ENCODE results near the gene TRIM59.

Gene TRIM59

GRCh38 chr3:160472344-160472743, 22.8 kb upstream of the TRIM59 start:
- no peaks in the 10 kb centered on the region for H3K9me2 ChIP-seq (replicated peaks; ENCODE audit: low read depth, low read length)
- H3K27me3 ChIP-seq (ENCODE audit: insufficient read depth, low read length, poor library complexity, severe bottlenecking) = no peaks in the 10 kb centered on the region
- H3K9ac ChIP-seq (ENCODE audit: low read depth, low read length, poor library complexity, severe bottlenecking) = no peak overlapping the region
- H3K4me1 ChIP-seq (ENCODE audit: insufficient read depth, low read length, poor library complexity, severe bottlenecking) = no peaks in the 10 kb centered on the region
- no peaks in the 10 kb centered on the region for H4K20me1 ChIP-seq (ENCODE audit: insufficient read depth, low read length, poor library complexity, severe bottlenecking)
- no peaks in the 10 kb centered on the region for H3K36me3 ChIP-seq (ENCODE audit: insufficient read depth, low read length)
- H3F3A ChIP-seq (ENCODE audit: low read depth) = no peaks in the 10 kb centered on the region
- TF ChIP-seq, protein P1, sequence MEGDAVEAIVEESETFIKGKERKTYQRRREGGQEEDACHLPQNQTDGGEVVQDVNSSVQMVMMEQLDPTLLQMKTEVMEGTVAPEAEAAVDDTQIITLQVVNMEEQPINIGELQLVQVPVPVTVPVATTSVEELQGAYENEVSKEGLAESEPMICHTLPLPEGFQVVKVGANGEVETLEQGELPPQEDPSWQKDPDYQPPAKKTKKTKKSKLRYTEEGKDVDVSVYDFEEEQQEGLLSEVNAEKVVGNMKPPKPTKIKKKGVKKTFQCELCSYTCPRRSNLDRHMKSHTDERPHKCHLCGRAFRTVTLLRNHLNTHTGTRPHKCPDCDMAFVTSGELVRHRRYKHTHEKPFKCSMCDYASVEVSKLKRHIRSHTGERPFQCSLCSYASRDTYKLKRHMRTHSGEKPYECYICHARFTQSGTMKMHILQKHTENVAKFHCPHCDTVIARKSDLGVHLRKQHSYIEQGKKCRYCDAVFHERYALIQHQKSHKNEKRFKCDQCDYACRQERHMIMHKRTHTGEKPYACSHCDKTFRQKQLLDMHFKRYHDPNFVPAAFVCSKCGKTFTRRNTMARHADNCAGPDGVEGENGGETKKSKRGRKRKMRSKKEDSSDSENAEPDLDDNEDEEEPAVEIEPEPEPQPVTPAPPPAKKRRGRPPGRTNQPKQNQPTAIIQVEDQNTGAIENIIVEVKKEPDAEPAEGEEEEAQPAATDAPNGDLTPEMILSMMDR (conservative IDR thresholded peaks at IDR 0.05; ENCODE audit: low read length) = no peak
- TF ChIP-seq EZH2phosphoT487 (IDR thresholded peaks at IDR 0.05; ENCODE audit: borderline replicate concordance) = no peak
- H3K4me3 ChIP-seq (ENCODE audit: low read length, poor library complexity, severe bottlenecking) = no peak overlapping the region
- H3K9me3 ChIP-seq (ENCODE audit: insufficient read depth, low read depth, low read length) = peaks cover 5% of the 10 kb centered on the region; the same call in 1 of the 2 replicates
- H2AFZ ChIP-seq (ENCODE audit: low read length) = no peak overlapping the region
- H3K79me2 ChIP-seq (ENCODE audit: insufficient read depth, low read length) = no peaks in the 10 kb centered on the region
- no peak overlapping the region for H3K4me2 ChIP-seq (ENCODE audit: low read depth, low read length, poor library complexity, severe bottlenecking)

GRCh38 chr3:160471892-160472291, 22.3 kb upstream of the TRIM59 start:
- Histone ChIP-seq H3K27me3 (ENCODE audit: insufficient read depth, low read length, poor library complexity, severe bottlenecking) (no peaks in the 10 kb centered on the region), H3K36me3 (ENCODE audit: insufficient read depth, low read length) (no peaks in the 10 kb centered on the region), H4K20me1 (ENCODE audit: insufficient read depth, low read length, poor library complexity, severe bottlenecking) (no peaks in the 10 kb centered on the region)

DNA sequence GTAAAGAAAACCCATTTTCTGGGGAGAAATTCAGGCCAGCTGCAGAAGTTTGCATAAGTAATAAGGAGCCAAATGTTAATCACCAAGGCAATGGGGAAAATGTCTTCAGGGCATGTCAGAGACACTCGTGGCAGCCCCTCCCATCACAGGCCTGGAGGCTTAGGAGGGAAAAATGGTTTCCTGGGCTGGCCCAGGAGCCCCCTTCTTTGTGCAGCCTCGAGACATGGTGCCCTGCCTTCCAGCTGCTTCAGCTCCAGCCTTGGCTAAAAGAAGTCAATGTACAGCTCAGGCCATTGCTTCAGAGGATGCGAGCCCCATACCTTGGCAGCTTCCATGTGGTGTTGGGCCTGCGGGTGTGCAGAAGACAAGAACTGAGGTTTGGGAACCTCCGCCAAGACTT, 20.6 kb upstream of the TRIM59 start:
- Histone ChIP-seq H3K4me1 (ENCODE audit: insufficient read depth, low read length, poor library complexity, severe bottlenecking) (no peaks in the 10 kb centered on the region), H2AFZ (ENCODE audit: low read length) (no peak overlapping the region), H3K9ac (ENCODE audit: low read depth, low read length, poor library complexity, severe bottlenecking) (no peak overlapping the region), H3K27me3 (ENCODE audit: insufficient read depth, low read length, poor library complexity, severe bottlenecking) (no peaks in the 10 kb centered on the region), H3K36me3 (ENCODE audit: insufficient read depth, low read length) (no peaks in the 10 kb centered on the region), H4K20me1 (ENCODE audit: insufficient read depth, low read length, poor library complexity, severe bottlenecking) (no peaks in the 10 kb centered on the region), H3K9me3 (ENCODE audit: insufficient read depth, low read depth, low read length) (peaks cover 5% of the 10 kb centered on the region; the same call in 1 of the 2 replicates), H3K79me2 (ENCODE audit: insufficient read depth, low read length) (no peaks in the 10 kb centered on the region), H3F3A (ENCODE audit: low read depth) (no peaks in the 10 kb centered on the region), H3K9me2 (replicated peaks; ENCODE audit: low read depth, low read length) (no peaks in the 10 kb centered on the region), H3K4me3 (ENCODE audit: low read length, poor library complexity, severe bottlenecking) (no peak overlapping the region), H3K4me2 (ENCODE audit: low read depth, low read length, poor library complexity, severe bottlenecking) (no peak overlapping the region)
- TF ChIP-seq, protein P1 (conservative IDR thresholded peaks at IDR 0.05; ENCODE audit: low read length) = no peak

More at GRCh38 chr3:160471892-160472291, 22.3 kb upstream of the TRIM59 start:
- no peaks in the 10 kb centered on the region for H3K79me2 ChIP-seq (ENCODE audit: insufficient read depth, low read length)
- H3K4me1 ChIP-seq (ENCODE audit: insufficient read depth, low read length, poor library complexity, severe bottlenecking) = no peaks in the 10 kb centered on the region
- H3K9ac ChIP-seq (ENCODE audit: low read depth, low read length, poor library complexity, severe bottlenecking) = no peak overlapping the region
- H2AFZ ChIP-seq (ENCODE audit: low read length) = no peak overlapping the region
- H3K4me2 ChIP-seq (ENCODE audit: low read depth, low read length, poor library complexity, severe bottlenecking) = no peak overlapping the region
- H3K9me2 ChIP-seq (replicated peaks; ENCODE audit: low read depth, low read length) = no peaks in the 10 kb centered on the region
- no peaks in the 10 kb centered on the region for H3F3A ChIP-seq (ENCODE audit: low read depth)
- no peak overlapping the region for H3K4me3 ChIP-seq (ENCODE audit: low read length, poor library complexity, severe bottlenecking)
- H3K9me3 ChIP-seq (ENCODE audit: insufficient read depth, low read depth, low read length) = peaks cover 5% of the 10 kb centered on the region; the same call in 1 of the 2 replicates
- TF ChIP-seq, protein P1 (conservative IDR thresholded peaks at IDR 0.05; ENCODE audit: low read length) = no peak
- TF ChIP-seq EZH2phosphoT487 (IDR thresholded peaks at IDR 0.05; ENCODE audit: borderline replicate concordance) = no peak
